Measurements from ENCODE around the gene NKAPL. TPM values are rescaled to one million over a fixed set of nuclear protein-coding genes. Genes with fewer than 3 reads are reported as not detected.

NKAPL gene
- not detected in 2 replicates for total RNA-seq
- long read RNA-seq, result 0 reads

- Mint-ChIP-seq H3K4me1 (ENCODE audit: unreplicated experiment) (no peaks in the 10 kb centered on the region), H3K27ac (ENCODE audit: unreplicated experiment) (no peak within 1 kb of the TSS), H3K4me3 (ENCODE audit: unreplicated experiment) (no peak within 1 kb of the TSS), H3K9me3 (ENCODE audit: unreplicated experiment) (no peaks in the 10 kb centered on the region), H3K36me3 (ENCODE audit: unreplicated experiment) (no peaks in the 10 kb centered on the region), H3K27me3 (ENCODE audit: unreplicated experiment) (peaks cover 38% of the 10 kb centered on the region)
- no peak for DNase-seq (ENCODE audit: extremely low spot score, unreplicated experiment)
- TF ChIP-seq, protein P1, sequence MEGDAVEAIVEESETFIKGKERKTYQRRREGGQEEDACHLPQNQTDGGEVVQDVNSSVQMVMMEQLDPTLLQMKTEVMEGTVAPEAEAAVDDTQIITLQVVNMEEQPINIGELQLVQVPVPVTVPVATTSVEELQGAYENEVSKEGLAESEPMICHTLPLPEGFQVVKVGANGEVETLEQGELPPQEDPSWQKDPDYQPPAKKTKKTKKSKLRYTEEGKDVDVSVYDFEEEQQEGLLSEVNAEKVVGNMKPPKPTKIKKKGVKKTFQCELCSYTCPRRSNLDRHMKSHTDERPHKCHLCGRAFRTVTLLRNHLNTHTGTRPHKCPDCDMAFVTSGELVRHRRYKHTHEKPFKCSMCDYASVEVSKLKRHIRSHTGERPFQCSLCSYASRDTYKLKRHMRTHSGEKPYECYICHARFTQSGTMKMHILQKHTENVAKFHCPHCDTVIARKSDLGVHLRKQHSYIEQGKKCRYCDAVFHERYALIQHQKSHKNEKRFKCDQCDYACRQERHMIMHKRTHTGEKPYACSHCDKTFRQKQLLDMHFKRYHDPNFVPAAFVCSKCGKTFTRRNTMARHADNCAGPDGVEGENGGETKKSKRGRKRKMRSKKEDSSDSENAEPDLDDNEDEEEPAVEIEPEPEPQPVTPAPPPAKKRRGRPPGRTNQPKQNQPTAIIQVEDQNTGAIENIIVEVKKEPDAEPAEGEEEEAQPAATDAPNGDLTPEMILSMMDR (IDR thresholded peaks at IDR 0.05), result no peak
Measured at GRCh38 chr6:28258877-28259777, at the start of gene NKAPL. TSS of gene NKAPL (plus strand) at chr6:28259297. CDS start at chr6:28259372, 75 bp downstream.

GRCh38 chr6:28209753-28210535 lies 49.2 kb upstream of the NKAPL start:
- TF ChIP-seq, protein P1 (IDR thresholded peaks at IDR 0.05), result no peak
- Mint-ChIP-seq H3K27ac (ENCODE audit: unreplicated experiment) (no peak overlapping the region), H3K27me3 (ENCODE audit: unreplicated experiment) (peaks cover 94% of the 10 kb centered on the region), H3K36me3 (ENCODE audit: unreplicated experiment) (peaks cover 4% of the 10 kb centered on the region), H3K4me1 (ENCODE audit: unreplicated experiment) (peaks cover 32% of the 10 kb centered on the region), H3K4me3 (ENCODE audit: unreplicated experiment) (no peak overlapping the region), H3K9me3 (ENCODE audit: unreplicated experiment) (no peaks in the 10 kb centered on the region)
- DNase-seq (ENCODE audit: extremely low spot score, unreplicated experiment), result no peak

DNA sequence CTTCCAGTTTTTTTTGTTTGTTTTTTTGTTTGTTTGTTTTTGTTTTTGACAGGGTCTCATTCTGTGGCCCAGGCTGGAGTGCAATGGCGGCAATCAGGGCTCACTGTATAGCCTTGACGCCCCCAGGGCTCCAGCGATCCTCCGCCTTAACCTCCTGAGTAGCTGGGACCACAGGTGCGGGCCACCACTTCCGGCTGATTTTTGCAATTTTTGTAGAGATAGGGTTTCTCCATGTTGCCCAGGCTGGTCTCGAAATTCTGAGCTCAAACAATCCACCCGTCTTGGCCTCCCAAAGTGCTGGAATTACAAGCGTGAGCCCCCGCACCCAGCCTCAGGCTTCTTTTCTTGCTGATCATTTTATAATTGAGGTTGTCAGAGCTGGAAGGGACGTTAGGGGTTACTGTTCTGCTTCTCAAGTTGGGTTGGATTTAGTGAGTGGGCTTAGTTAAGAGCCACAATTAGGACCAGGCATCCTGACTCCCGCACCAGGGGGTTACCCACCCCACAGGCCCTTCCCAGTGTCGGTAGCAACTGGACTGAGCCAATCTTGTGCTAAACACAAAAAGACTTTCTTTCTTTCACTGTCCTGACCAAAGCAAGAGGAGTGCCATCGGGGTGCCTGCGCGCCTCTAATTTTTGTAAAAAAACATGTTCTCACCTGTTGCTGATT lies 47.1 kb upstream of the NKAPL start:
- peaks cover 93% of the 10 kb centered on the region for H3K27me3 Mint-ChIP-seq (ENCODE audit: unreplicated experiment)
- H3K36me3 Mint-ChIP-seq (ENCODE audit: unreplicated experiment), result peaks cover 4% of the 10 kb centered on the region
- TF ChIP-seq, protein P1 (IDR thresholded peaks at IDR 0.05), result no peak
- H3K9me3 Mint-ChIP-seq (ENCODE audit: unreplicated experiment), result no peaks in the 10 kb centered on the region
- H3K27ac Mint-ChIP-seq (ENCODE audit: unreplicated experiment), result no peak overlapping the region
- DNase-seq (ENCODE audit: extremely low spot score, unreplicated experiment), result no peak
- H3K4me1 Mint-ChIP-seq (ENCODE audit: unreplicated experiment), result peaks cover 32% of the 10 kb centered on the region
- peak overlapping the region; percentile 66 for H3K4me3 Mint-ChIP-seq (ENCODE audit: unreplicated experiment)

DNA sequence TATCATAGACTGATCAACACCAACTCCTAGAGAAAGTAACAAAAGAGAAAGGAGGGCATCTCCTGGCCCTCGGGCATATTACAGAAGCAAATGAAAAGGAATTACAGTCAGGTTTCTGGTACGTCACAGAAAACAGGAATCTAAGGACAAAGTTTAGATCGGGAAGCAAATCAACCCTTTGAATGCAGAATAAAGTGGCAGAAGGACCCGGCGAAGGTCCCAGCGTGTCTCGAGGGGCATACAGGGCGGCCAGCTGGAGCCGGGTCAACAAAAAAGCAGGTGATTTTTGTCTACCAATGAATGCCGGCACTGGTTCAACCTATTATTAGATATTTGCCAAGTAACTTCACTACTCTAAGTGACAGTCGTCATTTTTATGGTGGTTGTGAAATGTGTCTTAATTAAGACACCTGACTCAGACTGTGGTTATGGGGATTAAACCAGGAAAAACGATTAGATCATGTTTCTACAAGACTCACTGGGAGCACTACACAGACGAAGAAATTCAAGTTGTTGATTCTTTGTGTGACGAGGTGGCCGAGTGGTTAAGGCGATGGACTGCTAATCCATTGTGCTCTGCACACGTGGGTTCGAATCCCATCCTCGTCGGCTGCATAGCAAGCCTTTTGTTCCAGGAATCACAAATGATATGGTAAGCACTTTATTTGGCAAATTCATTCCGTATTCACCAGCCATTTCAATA lies 46.4 kb upstream of the NKAPL start:
- no peak for DNase-seq (ENCODE audit: extremely low spot score, unreplicated experiment)
- Mint-ChIP-seq H3K27me3 (ENCODE audit: unreplicated experiment) (peaks cover 86% of the 10 kb centered on the region), H3K4me3 (ENCODE audit: unreplicated experiment) (peak overlapping the region; percentile 66), H3K9me3 (ENCODE audit: unreplicated experiment) (no peaks in the 10 kb centered on the region), H3K36me3 (ENCODE audit: unreplicated experiment) (peaks cover 4% of the 10 kb centered on the region), H3K27ac (ENCODE audit: unreplicated experiment) (no peak overlapping the region), H3K4me1 (ENCODE audit: unreplicated experiment) (peaks cover 25% of the 10 kb centered on the region)
- TF ChIP-seq, protein P1 (IDR thresholded peaks at IDR 0.05), result no peak
